RWPE1 (cell line): ENCODE results near the gene KCNIP1.

ENCODE experiments used
- CTCF ChIA-PET: fragments of 350-600 bp; sonication (Branson Sonifier 250); formaldehyde crosslinking; extraction: SDS; loops from one replicate; lab custom pipeline; 2021; lab: Yijun Ruan, JAX
- POLR2A ChIA-PET: fragments of 400-600 bp; formaldehyde crosslinking; extraction: SDS; loops from one replicate; lab custom pipeline; 2020; ENCODE audit warnings: antibody characterized with exemption; ENCODE audit not compliant: low non-redundant PET; lab: Yijun Ruan, JAX
- DNase-seq: peaks from one replicate; pipeline ENCODE4 v3.0.0; 2012; ENCODE audit warnings: low spot score
- H3K27ac ChIP-seq: fragments of 450-650 bp; 2 replicates; pipeline ENCODE4 v1.5.1; 2017
- CTCF ChIP-seq: fragments of 450-650 bp; conservative IDR thresholded peaks from 2 replicates; pipeline ENCODE4 v1.5.1; 2017; ENCODE audit warnings: low read depth, mild to moderate bottlenecking

Gene KCNIP1

GRCh38 chr5:170503990-170504596 lies at the start of gene KCNIP1:
TSS of gene KCNIP1 (plus strand) at chr5:170504020.
- CTCF ChIA-PET: interaction anchor here (0.5 kb wide), 1 partner anchor 128 kb away, joined by 3 read pairs; no protein-coding TSS in a partner anchor
- DNase-seq: peak; percentile 29
- POLR2A ChIA-PET: no interaction called here
- no peak within 1 kb of the TSS for H3K27ac ChIP-seq
- TF ChIP-seq CTCF: no peak

GRCh38 chr5:170463426-170463825 lies 40.4 kb upstream of the KCNIP1 start:
- ChIA-PET CTCF (no interaction called here), POLR2A (no interaction called here)
- H3K27ac ChIP-seq: no peak overlapping the region
- TF ChIP-seq CTCF: no peak
- DNase-seq: no peak

GRCh38 chr5:170464280-170465127 lies 39.3 kb upstream of the KCNIP1 start:
- CTCF ChIA-PET: interaction anchor here (0.7 to 1.0 kb wide), 2 partner anchors 29 to 527 kb away, joined by 3 to 4 read pairs; no protein-coding TSS in a partner anchor
- POLR2A ChIA-PET: no interaction called here
- H3K27ac ChIP-seq: no peak overlapping the region
- TF ChIP-seq CTCF: no peak
- no peak for DNase-seq

GRCh38 chr5:170466553-170466952 lies 37.3 kb upstream of the KCNIP1 start:
- TF ChIP-seq CTCF: no peak
- ChIA-PET CTCF (interaction anchor here (0.9 kb wide), 1 partner anchor 31 kb away, joined by 3 read pairs; no protein-coding TSS in a partner anchor), POLR2A (no interaction called here)
- DNase-seq: no peak
- no peak overlapping the region for H3K27ac ChIP-seq

GRCh38 chr5:170466988-170467707 lies 36.7 kb upstream of the KCNIP1 start:
- ChIA-PET CTCF (interaction anchor here (0.9 kb wide), 1 partner anchor 32 kb away, joined by 3 read pairs; no protein-coding TSS in a partner anchor), POLR2A (no interaction called here)
- no peak for TF ChIP-seq CTCF
- peak overlapping the region; percentile 78 for H3K27ac ChIP-seq
- DNase-seq: peak; percentile 92
